Measurements from ENCODE around the gene TBC1D22A.

The TBC1D22A gene

DNA sequence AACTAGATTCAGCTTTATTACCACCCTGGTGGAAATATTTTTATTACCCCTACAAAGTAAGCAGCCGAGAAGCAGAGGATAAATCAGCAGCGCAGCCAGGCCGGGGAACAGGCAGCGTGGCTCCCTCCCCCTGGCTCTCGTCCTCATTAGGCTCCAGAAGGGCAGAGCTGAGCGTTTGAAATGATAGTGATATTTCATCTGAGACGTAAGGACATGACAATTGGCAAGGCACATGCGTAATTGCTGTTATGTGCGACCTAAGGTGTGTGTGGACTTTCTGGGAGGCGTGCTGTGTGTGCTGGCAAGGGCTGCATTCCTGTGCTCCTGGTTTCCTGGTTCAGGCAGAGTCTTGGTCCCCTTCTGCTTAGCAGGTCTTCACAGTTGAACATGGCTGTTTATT, 247.8 kb downstream of the TBC1D22A start:
- TF ChIP-seq, protein P1, sequence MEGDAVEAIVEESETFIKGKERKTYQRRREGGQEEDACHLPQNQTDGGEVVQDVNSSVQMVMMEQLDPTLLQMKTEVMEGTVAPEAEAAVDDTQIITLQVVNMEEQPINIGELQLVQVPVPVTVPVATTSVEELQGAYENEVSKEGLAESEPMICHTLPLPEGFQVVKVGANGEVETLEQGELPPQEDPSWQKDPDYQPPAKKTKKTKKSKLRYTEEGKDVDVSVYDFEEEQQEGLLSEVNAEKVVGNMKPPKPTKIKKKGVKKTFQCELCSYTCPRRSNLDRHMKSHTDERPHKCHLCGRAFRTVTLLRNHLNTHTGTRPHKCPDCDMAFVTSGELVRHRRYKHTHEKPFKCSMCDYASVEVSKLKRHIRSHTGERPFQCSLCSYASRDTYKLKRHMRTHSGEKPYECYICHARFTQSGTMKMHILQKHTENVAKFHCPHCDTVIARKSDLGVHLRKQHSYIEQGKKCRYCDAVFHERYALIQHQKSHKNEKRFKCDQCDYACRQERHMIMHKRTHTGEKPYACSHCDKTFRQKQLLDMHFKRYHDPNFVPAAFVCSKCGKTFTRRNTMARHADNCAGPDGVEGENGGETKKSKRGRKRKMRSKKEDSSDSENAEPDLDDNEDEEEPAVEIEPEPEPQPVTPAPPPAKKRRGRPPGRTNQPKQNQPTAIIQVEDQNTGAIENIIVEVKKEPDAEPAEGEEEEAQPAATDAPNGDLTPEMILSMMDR (IDR thresholded peaks at IDR 0.05; ENCODE audit: insufficient read depth, low read depth, low read length, missing control alignments) = no peak
- DNase-seq (ENCODE audit: low read depth) = no peak
- no peak overlapping the region for H3K4me3 ChIP-seq (ENCODE audit: low read length)

GRCh38 chr22:47011131-47011858, 248.8 kb downstream of the TBC1D22A start:
- DNase-seq (ENCODE audit: low read depth) = no peak
- H3K4me3 ChIP-seq (ENCODE audit: low read length) = no peak overlapping the region
- TF ChIP-seq, protein P1 (IDR thresholded peaks at IDR 0.05; ENCODE audit: insufficient read depth, low read depth, low read length, missing control alignments) = no peak

GRCh38 chr22:47011859-47012258, 249.4 kb downstream of the TBC1D22A start:
- DNase-seq (ENCODE audit: low read depth) = no peak
- no peak overlapping the region for H3K4me3 ChIP-seq (ENCODE audit: low read length)
- TF ChIP-seq, protein P1 (IDR thresholded peaks at IDR 0.05; ENCODE audit: insufficient read depth, low read depth, low read length, missing control alignments) = no peak

DNA sequence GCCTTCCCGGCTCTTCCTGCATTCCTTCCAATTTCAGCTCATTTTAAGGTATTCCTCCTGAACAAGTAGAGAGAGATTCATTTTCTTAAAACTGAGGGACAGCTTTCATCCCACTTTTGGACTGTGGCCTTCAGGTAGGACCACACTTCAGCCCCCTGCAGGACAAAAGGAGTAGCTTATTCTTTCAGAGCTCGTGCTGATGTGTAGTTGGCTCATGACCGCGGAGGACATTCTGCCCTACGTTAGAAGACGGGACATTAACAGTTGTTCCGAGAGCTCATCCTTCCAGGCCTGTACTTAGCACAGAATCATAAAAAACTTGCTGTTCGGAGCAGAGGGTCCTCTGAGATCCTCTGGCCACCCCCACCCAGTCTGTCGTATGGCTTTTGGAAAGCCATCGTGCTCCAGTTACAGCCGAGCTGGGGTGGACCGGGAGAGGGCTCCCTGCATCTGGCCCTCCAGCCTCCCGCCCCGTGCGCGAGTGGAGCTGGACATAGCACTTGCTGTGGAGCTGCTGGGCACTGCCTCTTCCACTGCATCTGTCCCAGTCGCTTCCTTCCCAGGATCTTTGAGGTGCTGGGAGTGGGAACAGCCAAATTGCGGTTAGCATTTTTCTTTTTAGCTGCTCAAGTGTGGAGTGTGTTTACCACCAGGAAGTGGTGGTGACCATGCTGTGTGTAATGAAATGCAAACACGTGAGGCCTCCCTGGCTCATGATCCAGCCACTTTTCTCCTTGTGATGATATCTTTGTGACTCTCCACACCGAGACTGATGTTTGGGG, 250.3 kb downstream of the TBC1D22A start:
- DNase-seq (ENCODE audit: low read depth) = peak; percentile 34
- TF ChIP-seq, protein P1 (IDR thresholded peaks at IDR 0.05; ENCODE audit: insufficient read depth, low read depth, low read length, missing control alignments) = no peak
- no peak overlapping the region for H3K4me3 ChIP-seq (ENCODE audit: low read length)

DNA sequence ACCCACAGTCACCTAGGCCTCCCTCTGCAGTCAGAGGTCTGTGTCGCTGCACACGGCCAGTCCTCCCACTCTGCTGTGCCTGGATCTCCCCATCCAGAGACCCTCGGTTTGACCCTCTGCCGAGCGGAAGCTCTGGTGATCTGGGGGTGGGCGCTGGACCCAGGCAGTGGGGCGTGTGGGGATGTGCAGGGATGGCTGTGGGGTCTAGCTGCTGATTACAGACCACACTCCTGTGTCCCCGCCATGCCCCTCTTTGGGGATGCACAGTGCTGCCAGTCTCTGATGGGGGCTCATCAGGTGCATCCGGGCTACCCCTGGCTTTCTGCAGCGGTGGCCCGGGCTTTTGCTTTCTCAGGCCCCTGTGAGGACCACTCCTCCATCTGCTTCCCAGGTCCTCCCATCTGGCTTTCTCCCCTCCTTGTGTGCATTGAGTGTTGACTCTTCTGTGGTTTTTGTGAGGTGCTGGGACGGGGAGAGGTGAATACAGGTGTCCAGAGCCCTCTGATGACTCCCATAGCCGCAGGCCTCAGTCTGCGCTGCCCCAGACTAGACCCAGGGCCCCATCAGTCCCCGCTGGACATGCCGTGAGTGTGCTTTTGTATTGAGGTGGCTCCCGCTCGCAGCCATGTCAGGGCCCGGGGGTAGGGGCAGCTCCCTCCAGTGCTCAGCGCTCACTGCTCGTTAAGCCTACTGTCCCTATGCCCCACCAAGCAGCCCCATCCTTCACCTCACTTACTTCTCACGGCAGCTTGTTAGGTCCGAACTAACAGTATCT, 251.6 kb downstream of the TBC1D22A start:
- TF ChIP-seq, protein P1 (IDR thresholded peaks at IDR 0.05; ENCODE audit: insufficient read depth, low read depth, low read length, missing control alignments) = no peak
- no peak for DNase-seq (ENCODE audit: low read depth)
- H3K4me3 ChIP-seq (ENCODE audit: low read length) = no peak overlapping the region

DNA sequence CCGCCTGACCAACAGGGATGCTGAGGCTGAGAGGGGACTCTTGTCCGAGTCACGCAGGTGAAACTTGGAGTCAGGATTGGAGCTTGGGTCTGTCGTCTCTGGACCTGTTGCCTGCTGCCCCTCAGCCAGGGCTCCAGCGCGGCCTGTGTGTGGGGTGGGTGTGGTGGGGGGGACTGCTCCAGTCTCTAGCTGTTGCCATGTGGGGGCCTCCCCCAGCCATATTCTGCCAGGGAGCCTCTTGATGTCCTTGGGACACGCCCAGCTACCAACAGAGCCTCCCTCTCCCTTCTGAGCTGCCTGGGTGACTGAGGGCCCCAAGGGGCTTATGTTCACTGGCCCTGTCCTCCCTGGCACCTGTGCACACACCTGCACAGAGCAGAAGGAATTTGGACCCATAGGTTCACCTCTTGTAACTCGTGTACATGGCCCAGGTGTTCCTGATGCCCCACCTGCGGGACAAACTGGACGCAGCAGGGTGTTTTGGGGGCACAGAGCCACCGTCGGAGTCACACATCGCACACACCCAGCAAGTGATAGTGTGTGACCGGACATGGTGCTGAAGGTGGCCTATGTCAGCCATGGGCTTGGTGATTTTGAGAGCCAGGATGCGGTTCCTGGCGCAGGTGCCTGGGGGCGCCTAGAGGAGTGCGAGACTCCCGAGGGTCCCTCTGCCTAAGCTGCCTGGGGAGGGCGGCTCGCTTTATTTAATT, 252.3 kb downstream of the TBC1D22A start:
- no peak for DNase-seq (ENCODE audit: low read depth)
- no peak overlapping the region for H3K4me3 ChIP-seq (ENCODE audit: low read length)
- TF ChIP-seq, protein P1 (IDR thresholded peaks at IDR 0.05; ENCODE audit: insufficient read depth, low read depth, low read length, missing control alignments) = no peak

Data from epithelial cell of esophagus (primary cell).